DOHH2 (cell line): Measurements from ENCODE around the gene NSG2.

Source experiments
- H3F3A ChIP-seq: fragments of 200-600 bp; sonication (generic), shearing (Covaris generic); 2 replicates; pipeline ENCODE4 v1.6.0; 2016; ENCODE audit warnings: antibody characterized with exemption, mild to moderate bottlenecking; ENCODE audit not compliant: control insufficient read depth, insufficient read depth
- H3K27ac ChIP-seq: fragments of 200-600 bp; sonication (generic); 2 replicates; pipeline ENCODE4 v1.5.1; 2014; ENCODE audit warnings: low read depth, mild to moderate bottlenecking, low read length, moderate library complexity
- H3K27me3 ChIP-seq: fragments of 200-600 bp; sonication (generic); 2 replicates; pipeline ENCODE4 v1.6.1; 2014; ENCODE audit warnings: mild to moderate bottlenecking, low read length, mixed read lengths; ENCODE audit not compliant: control insufficient read depth
- H3K36me3 ChIP-seq: fragments of 200-600 bp; sonication (generic); 2 replicates; pipeline ENCODE4 v1.6.1; 2014; ENCODE audit warnings: mild to moderate bottlenecking, low read length, moderate library complexity, mixed read lengths; ENCODE audit not compliant: control insufficient read depth
- H3K4me1 ChIP-seq: fragments of 200-600 bp; sonication (generic); 2 replicates; pipeline ENCODE4 v1.6.1; 2014; ENCODE audit warnings: mild to moderate bottlenecking, low read length, mixed read lengths; ENCODE audit not compliant: control insufficient read depth
- H3K4me2 ChIP-seq: fragments of 200-600 bp; sonication (generic); 2 replicates; pipeline ENCODE4 v1.6.0; 2014; ENCODE audit warnings: mild to moderate bottlenecking, low read length, moderate library complexity
- H3K4me3 ChIP-seq: fragments of 200-600 bp; sonication (generic); 2 replicates; pipeline ENCODE4 v1.5.1; 2014; ENCODE audit warnings: mild to moderate bottlenecking, low read length, mixed read lengths
- H3K79me2 ChIP-seq: fragments of 200-600 bp; sonication (generic); 2 replicates; pipeline ENCODE4 v1.6.1; 2014; ENCODE audit warnings: mild to moderate bottlenecking, low read length, mixed read lengths; ENCODE audit not compliant: control insufficient read depth
- H3K9me2 ChIP-seq: fragments of 200-600 bp; sonication (generic); replicated peaks from 2 replicates; pipeline ENCODE4 v1.6.1; 2014; ENCODE audit warnings: mild to moderate bottlenecking, low read length, mixed read lengths; ENCODE audit not compliant: control insufficient read depth
- H3K9me3 ChIP-seq: fragments of 200-600 bp; sonication (generic); 2 replicates; pipeline ENCODE4 v1.6.1; 2014; ENCODE audit warnings: antibody characterized with exemption, low read length, mixed read lengths; ENCODE audit not compliant: control insufficient read depth, insufficient read depth
- H4K20me1 ChIP-seq: fragments of 200-600 bp; sonication (generic); 2 replicates; pipeline ENCODE4 v1.6.0; 2014; ENCODE audit warnings: low read depth, mild to moderate bottlenecking, antibody characterized with exemption, low read length, moderate library complexity; ENCODE audit not compliant: control insufficient read depth, insufficient read depth
- CTCF ChIP-seq: fragments of 200-600 bp; sonication (generic); IDR thresholded peaks from one replicate; pipeline ENCODE4 v1.5.1; 2014; ENCODE audit warnings: antibody characterized with exemption, mild to moderate bottlenecking, low read depth, low read length; ENCODE audit not compliant: poor library complexity, severe bottlenecking
- EZH2phosphoT487 ChIP-seq: fragments of 200-600 bp; sonication (generic); IDR thresholded peaks from 2 replicates; pipeline ENCODE4 v1.6.1; 2017; ENCODE audit warnings: borderline replicate concordance, mild to moderate bottlenecking, antibody characterized with exemption, low read length, moderate library complexity, mixed read lengths

Gene NSG2

DNA sequence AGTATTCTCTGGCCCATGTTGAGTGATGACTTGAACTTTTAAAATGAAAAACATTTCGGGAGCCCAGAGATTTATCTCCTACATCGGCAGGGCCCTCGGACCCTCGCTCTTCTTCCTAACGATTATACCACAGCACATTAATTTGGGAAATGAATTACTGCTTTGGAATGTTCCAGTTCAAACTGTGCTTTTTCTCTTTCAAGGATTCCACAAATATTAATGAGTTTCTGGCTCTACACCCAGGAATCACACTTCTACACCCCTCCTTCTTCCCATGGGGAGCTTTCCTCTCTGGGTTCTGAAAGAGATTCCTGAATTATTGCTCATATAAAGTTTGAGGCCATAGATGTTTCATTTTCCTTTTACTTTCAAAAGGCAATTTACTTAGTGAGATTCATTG lies 41.2 kb downstream of the NSG2 start:
- Histone ChIP-seq H3K4me1 (peaks cover 15% of the 10 kb centered on the region), H3K9me2 (no peaks in the 10 kb centered on the region), H3K9me3 (no peaks in the 10 kb centered on the region), H3K4me2 (no peak overlapping the region), H3K27me3 (no peaks in the 10 kb centered on the region), H4K20me1 (no peaks in the 10 kb centered on the region), H3K4me3 (no peak overlapping the region), H3K27ac (no peak overlapping the region), H3K36me3 (no peaks in the 10 kb centered on the region), H3F3A (no peaks in the 10 kb centered on the region), H3K79me2 (no peaks in the 10 kb centered on the region)
- TF ChIP-seq CTCF (no peak), EZH2phosphoT487 (no peak)

- TF ChIP-seq EZH2phosphoT487, result no peak
- no peak for TF ChIP-seq CTCF
- H3K4me1 ChIP-seq, result peaks cover 15% of the 10 kb centered on the region
- no peaks in the 10 kb centered on the region for H3F3A ChIP-seq
- no peaks in the 10 kb centered on the region for H4K20me1 ChIP-seq
- H3K4me2 ChIP-seq, result no peak overlapping the region
- H3K27me3 ChIP-seq, result no peaks in the 10 kb centered on the region
- no peaks in the 10 kb centered on the region for H3K9me2 ChIP-seq
- no peaks in the 10 kb centered on the region for H3K9me3 ChIP-seq
- no peak overlapping the region for H3K27ac ChIP-seq
- no peaks in the 10 kb centered on the region for H3K79me2 ChIP-seq
- no peak overlapping the region for H3K4me3 ChIP-seq
- no peaks in the 10 kb centered on the region for H3K36me3 ChIP-seq
These were observed 42.3 kb downstream of the NSG2 start for GRCh38 chr5:174087783-174088182.

GRCh38 chr5:174090129-174090528 lies 44.6 kb downstream of the NSG2 start:
- no peak for TF ChIP-seq EZH2phosphoT487
- TF ChIP-seq CTCF, result no peak
- no peak overlapping the region for H3K4me3 ChIP-seq
- no peaks in the 10 kb centered on the region for H3K79me2 ChIP-seq
- no peak overlapping the region for H3K4me2 ChIP-seq
- H3K36me3 ChIP-seq, result no peaks in the 10 kb centered on the region
- peaks cover 7% of the 10 kb centered on the region for H3K4me1 ChIP-seq
- H3K9me2 ChIP-seq, result no peaks in the 10 kb centered on the region
- H3K27ac ChIP-seq, result no peak overlapping the region
- no peaks in the 10 kb centered on the region for H4K20me1 ChIP-seq
- peaks cover 3% of the 10 kb centered on the region; the same call in 1 of the 2 replicates for H3K27me3 ChIP-seq
- no peaks in the 10 kb centered on the region for H3K9me3 ChIP-seq
- no peaks in the 10 kb centered on the region for H3F3A ChIP-seq
